GM21529 (cell line): Measurements from ENCODE around the gene PLEK.
"Not testable (repeated sequence)": the region's sequence is repeated elsewhere in the genome, so short reads cannot be mapped to it uniquely, and the experiment has no call there.

Source experiments
- ATAC-seq: cut with Tn5 transposase; IDR thresholded peaks from one replicate; pipeline ENCODE4 v1.9.1; 2021; ENCODE audit not compliant: unreplicated experiment

Gene PLEK

DNA sequence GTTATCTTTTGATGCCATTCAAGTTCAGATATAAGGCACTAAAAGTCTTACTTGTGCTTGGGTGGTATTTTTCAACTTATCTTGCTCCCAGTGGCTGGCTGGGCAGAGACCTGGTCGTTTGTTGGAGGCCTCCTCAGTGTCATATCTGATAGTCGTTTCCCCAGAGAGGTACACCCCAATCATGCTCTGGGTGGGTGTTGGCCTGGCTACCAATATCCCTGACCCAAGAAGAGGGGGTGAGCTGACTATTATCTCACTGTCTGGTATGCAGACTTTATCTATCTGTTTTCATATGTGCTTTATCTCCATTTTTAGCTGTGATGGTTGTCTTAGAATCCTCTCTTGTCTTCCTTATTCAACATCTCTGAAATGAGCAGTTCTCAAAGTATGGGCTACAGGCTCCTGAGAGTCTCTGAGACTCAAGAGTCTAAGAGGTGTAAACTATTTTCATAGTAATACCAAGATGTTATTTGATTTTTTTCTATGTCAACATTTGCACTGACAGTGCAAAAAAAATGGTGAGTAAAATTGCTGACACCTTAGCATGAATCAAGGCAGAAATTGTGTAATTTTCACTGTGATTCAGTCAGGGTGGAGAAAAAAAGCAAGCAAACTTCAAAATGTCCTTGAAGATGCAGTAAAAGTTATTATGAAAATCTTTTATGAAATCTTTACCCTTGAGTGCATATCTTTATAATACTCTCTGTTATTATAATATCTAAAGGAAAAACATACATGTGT, 12.3 kb upstream of the PLEK start:
- ATAC-seq = no peak

DNA sequence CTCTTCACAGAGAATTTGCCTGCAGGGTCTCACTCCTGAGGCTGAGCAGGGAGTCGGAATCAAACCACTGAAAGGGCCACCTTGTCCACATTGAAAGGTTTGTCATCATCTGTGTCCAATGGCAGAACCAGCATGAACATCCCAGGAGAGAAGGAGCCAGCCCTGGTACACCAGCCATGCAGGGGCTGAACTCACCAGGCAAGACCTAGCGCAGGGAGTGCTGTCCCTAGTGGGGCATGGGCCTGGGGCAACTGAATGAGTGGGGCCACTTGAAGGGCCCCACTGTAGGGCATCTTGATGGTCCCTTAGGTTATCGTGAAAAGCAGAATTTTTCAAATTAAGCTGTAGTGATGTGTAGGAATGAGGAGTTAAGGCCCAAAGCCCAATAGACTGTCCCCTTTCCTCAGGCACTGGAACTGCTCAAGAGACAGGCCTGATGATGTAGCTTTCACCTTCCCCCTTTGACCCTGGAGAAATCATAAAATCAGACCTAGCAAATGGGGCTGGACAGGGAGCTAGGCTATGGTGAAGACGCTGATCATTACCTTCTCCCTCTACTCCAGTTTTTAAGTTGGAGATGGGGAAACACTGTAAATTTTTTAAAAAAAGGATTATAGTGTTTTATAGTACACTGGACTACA, 8.4 kb upstream of the PLEK start:
- no peak for ATAC-seq

DNA sequence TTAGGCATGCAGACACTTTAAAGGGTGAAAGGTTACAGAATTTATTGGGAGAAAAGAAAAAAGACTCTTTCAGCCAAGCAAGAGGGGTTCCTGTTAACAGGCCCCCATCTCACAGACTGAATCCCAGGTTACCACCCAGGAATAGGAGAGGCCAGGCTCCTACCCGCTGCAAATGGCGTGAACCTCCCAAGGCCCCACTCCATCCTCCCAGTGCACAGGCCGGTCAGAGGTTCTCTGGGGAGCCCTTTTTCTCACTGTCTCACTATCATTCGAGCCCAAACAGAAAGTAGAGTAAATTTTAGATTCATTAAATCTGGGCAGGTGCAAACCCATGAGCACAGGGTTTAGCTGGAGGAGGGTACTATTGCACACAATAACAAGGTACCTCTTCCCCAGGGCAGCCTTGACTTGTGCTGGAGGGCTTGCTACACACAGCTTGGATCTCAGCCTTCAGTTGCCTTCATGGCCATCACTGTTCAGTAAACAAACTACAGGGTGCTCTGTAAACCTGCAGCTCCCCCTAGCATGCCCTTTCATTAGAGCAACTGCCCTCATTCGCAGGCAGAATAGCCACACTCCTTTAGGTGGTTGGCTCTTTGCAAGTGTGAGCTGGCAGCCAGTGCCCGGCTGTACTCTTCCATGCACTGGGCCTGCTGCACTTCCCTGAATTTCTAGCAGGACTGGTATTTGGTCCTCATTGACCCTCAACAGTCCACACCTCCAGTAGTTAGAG, 7.3 kb upstream of the PLEK start:
- ATAC-seq = peak; percentile 60

DNA sequence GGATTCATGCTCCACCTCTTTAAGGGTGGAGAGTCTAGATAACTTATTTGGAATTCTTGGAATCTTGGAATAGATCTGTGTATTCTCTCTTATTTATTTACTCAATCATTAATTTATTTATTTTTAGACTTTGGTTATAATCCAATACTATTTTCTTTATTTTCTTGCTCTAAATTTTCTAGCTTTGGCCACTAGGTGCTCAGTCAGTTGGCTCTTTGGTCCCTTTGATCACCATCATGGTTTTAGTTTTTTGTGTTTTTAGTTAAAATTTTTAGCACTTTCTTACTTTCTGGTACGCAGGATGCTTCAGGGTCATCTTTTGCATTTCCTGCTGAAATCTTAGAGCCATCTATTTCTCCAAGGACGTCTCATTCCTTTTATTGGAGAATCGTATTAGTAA, 5.2 kb upstream of the PLEK start:
- no peak for ATAC-seq

DNA sequence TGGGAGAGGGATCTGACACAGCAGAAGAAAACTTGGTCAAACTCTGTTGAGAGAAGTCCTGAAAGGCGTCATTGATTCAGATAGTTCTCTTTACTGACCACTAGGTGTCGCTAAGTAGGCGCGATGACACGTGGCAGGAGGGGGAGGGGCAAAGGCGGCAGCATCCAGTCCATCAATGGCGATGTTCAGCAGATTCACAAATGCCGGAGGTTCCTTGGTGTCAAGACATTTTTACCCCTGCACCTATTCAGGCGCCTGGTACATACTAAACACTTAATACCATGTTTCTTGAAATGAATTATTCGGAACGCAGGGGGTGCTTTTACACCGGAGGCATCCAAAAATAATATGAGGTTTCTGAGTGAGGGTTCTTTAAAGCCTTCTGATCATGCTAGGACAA, 3.0 kb upstream of the PLEK start:
- peak; percentile 33 for ATAC-seq

DNA sequence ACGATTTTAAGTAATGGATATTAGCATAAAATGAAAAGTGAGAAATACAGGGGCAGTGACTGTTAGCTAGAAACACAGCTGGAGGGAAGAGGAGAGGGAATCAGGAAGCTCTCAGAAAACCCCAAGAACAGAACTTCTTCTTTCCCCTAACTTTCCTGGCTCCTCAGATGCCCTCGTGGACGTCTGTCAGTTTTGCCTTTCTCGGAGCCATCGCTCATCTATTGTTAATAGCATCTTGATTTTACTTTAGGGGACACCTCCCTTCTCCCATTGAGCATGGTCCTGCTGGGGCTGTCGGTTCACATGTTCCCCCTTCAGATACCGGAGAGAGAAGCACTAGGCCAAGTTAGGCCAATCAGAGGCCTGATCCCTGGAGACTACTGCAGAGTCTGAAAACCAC, 2.3 kb upstream of the PLEK start:
- no peak for ATAC-seq

DNA sequence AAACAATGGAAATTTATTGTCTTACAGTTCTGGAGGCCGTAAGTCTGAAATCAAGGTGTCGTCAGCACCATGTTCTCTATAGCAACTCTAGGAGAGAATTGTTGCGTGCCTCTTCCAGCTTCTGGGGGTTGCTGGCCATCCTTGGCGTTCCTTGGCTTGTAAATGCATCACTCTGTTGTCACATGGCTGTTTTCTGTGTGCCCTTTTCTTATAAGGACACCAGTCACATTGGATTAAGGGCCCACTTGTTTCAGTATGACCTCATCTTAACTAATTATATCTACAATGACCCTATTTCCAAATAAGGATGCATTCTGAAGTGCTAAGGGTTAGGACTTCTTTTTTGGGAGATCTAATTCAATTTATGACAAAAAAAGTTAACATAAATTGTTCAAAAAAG, 1.4 kb upstream of the PLEK start:
- ATAC-seq = no peak

DNA sequence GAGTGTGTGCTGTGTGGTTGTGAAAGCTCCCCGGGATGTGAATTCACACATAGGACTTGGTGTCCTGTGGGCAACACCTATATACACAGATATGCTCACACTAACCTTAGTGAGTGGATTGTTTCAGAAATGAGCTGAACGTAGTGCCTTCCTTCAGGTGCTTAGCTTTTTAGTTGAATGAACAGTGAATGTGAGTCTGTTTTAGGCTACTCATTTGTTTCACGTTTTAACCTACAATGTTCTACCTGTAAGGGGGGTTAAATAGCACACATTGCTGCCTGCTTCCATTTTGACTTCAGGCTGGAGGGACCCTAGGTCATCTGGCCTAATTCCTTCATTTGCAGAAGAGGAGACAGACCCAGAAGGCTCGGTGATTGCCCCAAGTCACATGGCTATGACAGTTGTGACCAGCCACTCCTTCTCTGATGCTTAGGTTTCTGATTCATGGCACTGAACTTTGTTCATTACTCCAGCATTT, 1.0 kb downstream of the PLEK start:
- peak; percentile 52 for ATAC-seq

DNA sequence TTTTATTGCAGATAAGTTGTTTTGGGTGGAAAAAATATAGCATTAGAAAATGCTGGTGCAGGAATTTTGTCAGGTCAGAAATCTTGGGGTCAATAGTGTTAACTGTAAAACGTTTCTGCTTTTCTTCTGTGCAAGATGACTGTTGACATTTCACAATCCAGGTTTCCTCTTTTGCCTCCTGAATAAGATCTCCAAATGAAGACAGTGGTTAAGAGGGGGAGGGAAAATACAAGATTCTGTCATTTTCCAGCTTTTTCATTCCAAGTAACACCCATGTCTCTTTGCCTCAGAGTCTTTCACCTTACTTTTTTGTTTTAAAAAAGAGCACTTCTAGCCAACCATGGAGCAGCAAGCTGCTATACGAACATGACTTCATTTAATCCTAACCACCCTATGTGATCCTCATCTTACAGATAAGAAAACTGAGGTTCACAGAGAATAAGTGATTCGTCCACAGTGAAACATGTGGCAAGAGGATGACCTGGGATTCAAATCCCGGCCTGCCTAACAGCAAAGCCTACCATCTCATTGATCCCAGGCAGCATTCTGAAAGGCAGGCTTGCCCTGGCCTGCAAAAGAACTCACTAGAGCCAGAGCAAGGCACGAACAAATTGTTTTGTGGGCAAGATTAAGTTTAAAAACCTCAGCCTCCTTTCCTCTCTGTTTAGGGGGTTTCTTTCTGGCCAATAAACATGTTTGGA, 3.0 kb downstream of the PLEK start:
- no peak for ATAC-seq

DNA sequence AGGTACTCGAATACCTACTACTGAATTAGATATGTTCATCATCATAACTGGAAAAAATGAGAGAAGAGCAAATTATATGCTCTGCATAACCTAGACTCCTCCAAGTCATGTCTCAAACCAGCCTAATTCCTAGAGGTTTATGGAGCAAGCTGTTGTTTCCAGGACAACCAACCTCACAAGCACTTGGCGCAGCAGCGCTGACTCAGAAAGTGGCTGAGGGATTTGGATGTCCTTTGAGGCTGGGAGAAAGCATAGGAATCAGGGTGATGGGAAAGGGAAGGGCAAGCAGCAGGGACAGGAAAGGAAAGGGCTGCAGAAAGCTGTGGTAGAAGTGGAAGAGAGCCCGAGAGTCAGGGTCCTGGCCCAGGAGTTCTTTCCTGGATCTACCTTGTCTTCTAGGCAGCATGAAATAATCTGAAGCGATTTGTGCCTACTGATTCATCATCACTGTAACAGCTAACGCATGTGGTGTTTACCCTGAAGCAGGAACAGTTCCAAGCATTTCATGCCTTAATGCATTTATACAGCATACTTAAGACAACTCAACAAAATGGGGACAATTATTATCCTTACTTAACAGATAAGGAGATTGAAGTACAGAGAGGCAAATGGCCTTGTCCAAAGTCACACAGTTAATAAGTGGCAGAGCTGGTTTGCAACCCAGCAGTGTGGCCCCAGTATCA, 3.7 kb downstream of the PLEK start:
- ATAC-seq = no peak

DNA sequence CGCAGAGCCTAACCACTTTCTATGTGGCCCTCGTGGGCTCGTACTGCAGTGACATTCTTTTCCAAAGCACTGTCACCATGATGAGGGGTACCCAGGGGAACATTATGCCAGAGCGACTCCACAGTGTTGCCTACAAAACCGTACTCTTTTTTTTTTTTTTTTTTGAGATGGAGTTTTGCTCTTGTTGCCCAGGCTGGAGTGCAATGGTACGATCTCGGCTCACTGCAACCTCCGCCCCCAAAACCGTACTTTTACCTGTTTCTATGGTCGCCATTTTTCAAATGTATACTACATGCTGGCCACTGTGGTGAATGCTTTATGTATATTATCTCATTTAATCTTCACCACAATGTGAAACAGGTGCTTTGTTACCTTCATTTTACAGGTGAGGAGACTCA, 4.3 kb downstream of the PLEK start:
- no peak for ATAC-seq

DNA sequence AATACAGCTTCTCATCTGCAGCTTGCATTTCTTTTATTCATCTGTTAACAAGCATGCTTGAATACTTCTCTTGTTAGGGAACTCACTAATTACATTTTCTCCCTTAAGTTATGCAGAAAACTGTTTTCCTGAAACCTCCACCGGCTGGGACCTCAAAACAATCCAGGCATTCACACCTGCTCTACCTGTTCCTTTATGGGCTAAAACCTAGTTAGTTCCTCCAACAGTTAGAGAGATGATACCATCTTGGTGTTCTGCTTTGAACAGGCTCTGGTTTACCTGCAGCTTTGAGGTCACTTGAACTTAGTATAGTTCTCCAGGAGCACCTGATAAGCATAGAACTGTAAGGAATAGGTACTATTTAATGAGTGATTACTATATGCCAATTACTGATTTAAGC, 6.1 kb downstream of the PLEK start:
- no peak for ATAC-seq

DNA sequence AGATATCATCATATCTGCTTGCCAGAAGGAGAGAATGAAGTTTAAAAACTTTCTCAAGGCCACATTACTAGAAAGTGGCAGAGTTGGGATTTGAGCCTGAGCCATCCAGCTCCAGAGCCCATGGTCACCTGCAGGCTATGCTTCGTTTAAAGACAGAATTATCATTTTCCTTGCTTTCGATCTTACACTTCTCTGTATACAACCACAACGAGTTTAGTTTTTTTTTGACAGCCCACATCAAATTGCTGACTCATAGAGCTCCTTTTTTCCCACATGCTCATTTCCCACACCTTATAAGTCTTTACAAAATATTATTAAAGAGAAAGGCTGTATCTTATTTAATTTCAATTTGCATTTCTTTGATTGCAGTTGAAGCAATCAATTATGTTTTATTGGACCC, 6.5 kb downstream of the PLEK start:
- peak; percentile 31 for ATAC-seq

DNA sequence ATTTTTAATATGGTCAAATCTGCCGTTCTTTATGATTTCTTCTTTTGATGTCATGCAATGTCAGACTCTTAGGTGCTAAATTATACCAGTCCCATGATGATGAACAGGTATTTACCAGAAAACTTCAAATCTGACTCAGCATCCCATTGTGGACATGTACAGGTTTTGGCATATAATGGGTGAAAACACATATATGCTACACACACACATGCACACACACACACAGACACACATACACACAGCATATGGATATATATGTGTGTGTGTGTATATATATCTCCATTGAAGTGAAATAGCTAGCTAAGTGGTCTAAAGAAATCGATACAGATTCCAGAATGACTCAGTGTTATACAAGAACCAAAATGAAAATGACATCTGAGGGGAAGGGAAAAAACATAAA, 7.4 kb downstream of the PLEK start:
- ATAC-seq = no peak

DNA sequence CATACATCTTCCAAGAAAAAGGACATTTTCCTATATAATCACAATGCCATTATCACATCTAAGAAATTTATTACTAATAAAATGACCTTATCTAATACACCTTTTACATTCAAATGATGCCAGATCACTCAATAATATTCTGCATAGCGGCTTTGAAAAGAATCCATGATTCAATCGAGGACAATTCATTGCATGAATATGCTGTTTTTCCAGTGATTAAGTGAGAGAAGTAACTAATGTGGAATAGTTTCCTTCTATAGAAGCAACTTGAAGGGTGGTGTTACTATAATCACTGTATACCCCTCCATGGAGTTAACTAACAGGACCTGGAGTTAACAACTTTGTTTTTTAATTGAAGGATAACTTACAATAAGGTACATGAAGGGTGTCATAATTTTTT, 9.1 kb downstream of the PLEK start:
- no peak for ATAC-seq

DNA sequence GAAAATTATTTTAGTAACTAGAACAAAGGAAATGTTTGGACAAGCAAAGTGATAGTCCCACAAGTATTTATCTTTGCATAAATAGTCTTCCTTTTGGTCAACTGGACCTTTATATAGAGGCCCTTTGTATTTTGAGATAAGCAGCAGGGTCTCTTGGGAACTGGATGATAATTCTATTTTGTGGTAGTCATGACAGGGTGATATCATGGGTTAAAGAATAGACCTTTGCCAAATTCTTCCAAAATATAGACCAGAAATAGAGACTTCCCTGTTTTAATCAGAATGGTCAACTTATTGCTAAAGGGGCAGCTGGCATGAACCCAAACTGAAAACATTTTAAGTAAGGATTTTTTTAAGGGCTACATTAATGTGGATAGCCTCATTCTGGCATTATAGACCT, 10.5 kb downstream of the PLEK start:
- ATAC-seq = no peak

DNA sequence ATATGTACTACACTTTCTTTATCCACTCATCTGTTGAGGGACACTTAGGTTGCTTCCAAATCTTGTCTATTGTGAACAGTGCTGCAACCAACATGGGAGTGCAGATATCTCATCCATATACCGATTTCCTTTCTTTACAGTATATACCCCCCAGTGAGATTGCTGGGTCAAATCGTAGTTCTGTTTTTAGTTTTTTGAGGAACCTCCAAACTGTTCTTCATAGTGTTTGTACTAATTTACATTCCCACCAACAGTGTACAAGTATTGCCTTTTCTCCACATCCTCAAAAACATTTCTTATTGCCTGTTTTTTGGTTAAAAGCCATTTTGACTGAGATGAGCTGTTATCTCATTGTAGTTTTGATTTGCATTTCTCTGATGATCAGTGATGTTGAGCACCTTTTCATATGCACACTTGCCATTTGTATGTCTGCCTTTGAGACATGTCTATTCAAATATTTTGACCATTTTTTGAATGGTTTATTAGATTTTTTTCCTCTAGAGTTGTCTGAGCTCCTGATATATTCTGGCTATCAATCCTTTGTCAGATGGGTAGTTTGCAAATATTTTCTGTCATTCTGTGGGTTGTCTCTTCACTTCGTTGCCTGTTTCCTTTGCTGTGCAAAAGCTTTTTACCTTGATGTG, 12.2 kb downstream of the PLEK start:
- peak; percentile 45 for ATAC-seq

DNA sequence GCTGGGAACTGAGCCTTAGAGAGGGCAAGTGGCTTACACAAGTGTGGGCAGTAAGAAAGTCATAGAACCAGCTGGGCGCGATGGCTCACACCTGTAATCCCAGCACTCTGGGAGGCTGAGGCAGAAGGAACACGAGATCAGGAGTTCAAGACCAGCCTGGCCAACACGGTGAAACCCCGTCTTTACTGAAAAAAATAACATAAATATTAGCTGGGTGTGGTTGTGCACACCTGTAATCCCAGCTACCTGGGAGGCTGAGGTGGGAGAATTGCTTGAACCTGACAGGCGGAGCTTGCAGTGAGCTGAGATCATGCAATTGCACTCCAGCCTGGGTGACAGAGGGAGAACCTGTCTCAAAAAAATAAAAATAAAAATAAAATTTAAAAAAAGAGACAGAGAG, 13.7 kb downstream of the PLEK start:
- ATAC-seq = not testable (repeated sequence)

DNA sequence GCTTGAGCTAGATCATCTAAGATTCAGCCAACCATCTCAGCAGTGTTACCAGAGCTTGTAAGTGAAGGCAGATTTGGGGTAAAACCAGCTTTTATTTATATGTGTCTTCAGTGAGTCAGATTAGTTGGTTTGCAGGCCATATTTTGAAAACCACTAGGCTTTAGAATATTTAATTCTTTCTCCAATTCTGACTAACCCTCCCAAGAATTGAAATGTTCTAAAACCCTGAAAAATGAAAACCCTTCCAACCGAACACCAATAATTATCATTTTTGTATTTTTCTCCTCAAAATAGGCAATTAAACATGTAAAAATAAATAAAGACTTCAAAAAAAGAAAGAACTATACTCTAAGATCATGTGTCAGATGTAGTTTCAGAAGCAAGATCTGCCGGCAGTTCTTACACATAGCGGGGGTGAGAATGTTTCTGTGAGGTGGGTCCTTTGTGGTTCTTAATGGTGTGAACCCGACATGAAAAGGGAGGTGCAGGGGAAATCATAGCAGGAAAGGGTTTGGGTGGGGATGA, 14.2 kb downstream of the PLEK start:
- ATAC-seq = no peak

DNA sequence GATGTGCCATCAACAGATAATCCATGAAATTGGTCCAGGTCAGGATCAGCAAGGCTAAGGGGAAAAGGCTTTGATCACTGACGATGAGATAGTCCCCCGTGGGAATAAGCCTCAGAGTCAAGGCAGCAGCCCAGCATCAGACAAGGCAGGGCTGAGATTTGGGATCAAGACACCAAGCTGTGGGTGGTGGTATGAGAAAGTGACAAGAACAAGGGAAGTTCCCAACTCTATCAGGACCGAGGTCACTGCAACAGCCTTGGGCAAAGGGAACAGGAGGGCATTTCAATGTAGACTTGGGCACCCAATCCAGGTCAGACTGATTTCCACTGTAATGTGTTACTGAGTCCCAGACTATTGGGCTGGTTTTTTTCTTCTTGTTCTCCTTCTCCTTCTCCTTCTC, 18.7 kb downstream of the PLEK start:
- no peak for ATAC-seq
